ENCODE measurements around the gene APOA1.

- TF ChIP-seq CTCF (IDR thresholded peaks at IDR 0.05; ENCODE audit: low read depth, low read length): no peak
- TF ChIP-seq POLR2A (IDR thresholded peaks at IDR 0.05; ENCODE audit: extremely low read depth, insufficient read length): no peak
- no peak for TF ChIP-seq MYC (IDR thresholded peaks at IDR 0.05; ENCODE audit: low read depth, low read length)
Measured at GRCh38 chr11:116812109-116812508, 25.3 kb downstream of the APOA1 start.
